ENCODE results near the gene SMAD5. TPM values are rescaled to one million over a fixed set of nuclear protein-coding genes. Genes with fewer than 3 reads are reported as not detected.

SMAD5 gene
- total RNA-seq, 2 donors from 2014 or later, result 51.9 to 64.1 TPM

GRCh38 chr5:136186796-136187195 is 54.2 kb downstream of the SMAD5 start:
- H3K36me3 ChIP-seq, result no peaks in the 10 kb centered on the region
- H3K9me3 ChIP-seq, result no peaks in the 10 kb centered on the region
- DNase-seq, result no peak
- no peak for TF ChIP-seq CTCF (IDR thresholded peaks at IDR 0.05)
- intact Hi-C loops (cut with DNase I), result no loop called here
- peak overlapping the region; percentile 76 for H3K27ac ChIP-seq
- H3K9ac ChIP-seq (ENCODE audit: low read depth in 2 of 2, low read length in 2 of 2), result peak overlapping the region in 1 of 2 donors; percentile 54
- peaks cover 11% of the 10 kb centered on the region for H3K4me1 ChIP-seq
- H3K4me3 ChIP-seq, result no peak overlapping the region
- peaks cover 7% of the 10 kb centered on the region for H3K27me3 ChIP-seq

GRCh38 chr5:136188859-136189258 is 56.2 kb downstream of the SMAD5 start:
- no peak overlapping the region for H3K9ac ChIP-seq (ENCODE audit: low read depth in 2 of 2, low read length in 2 of 2)
- H3K27me3 ChIP-seq, result peaks cover 17% of the 10 kb centered on the region
- peaks cover 11% of the 10 kb centered on the region for H3K4me1 ChIP-seq
- H3K9me3 ChIP-seq, result no peaks in the 10 kb centered on the region
- intact Hi-C loops (cut with DNase I), result no loop called here
- H3K36me3 ChIP-seq, result no peaks in the 10 kb centered on the region
- H3K27ac ChIP-seq, result no peak overlapping the region
- DNase-seq, result no peak
- H3K4me3 ChIP-seq, result no peak overlapping the region
- TF ChIP-seq CTCF (IDR thresholded peaks at IDR 0.05), result no peak

- Histone ChIP-seq H3K4me3 (no peak overlapping the region), H3K27ac (peak overlapping the region; percentile 74), H3K9me3 (no peaks in the 10 kb centered on the region), H3K9ac (ENCODE audit: low read depth in 2 of 2, low read length in 2 of 2) (peak overlapping the region in 1 of 2 donors; percentile 81), H3K4me1 (peaks cover 11% of the 10 kb centered on the region), H3K36me3 (no peaks in the 10 kb centered on the region), H3K27me3 (peaks cover 17% of the 10 kb centered on the region)
- DNase-seq, result peak; percentile 54
- TF ChIP-seq CTCF (IDR thresholded peaks at IDR 0.05), result no peak
- intact Hi-C loops (cut with DNase I), result no loop called here
These were observed 57.6 kb downstream of the SMAD5 start for GRCh38 chr5:136190091-136190720.

GRCh38 chr5:136190904-136191303 is 58.3 kb downstream of the SMAD5 start:
- H3K9ac ChIP-seq (ENCODE audit: low read depth in 2 of 2, low read length in 2 of 2), result peak overlapping the region in 1 of 2 donors; percentile 81
- peak overlapping the region; percentile 74 for H3K27ac ChIP-seq
- no peak for TF ChIP-seq CTCF (IDR thresholded peaks at IDR 0.05)
- no peaks in the 10 kb centered on the region for H3K9me3 ChIP-seq
- peaks cover 17% of the 10 kb centered on the region for H3K27me3 ChIP-seq
- intact Hi-C loops (cut with DNase I), result no loop called here
- no peak overlapping the region for H3K4me3 ChIP-seq
- no peak for DNase-seq
- peaks cover 11% of the 10 kb centered on the region for H3K4me1 ChIP-seq
- no peaks in the 10 kb centered on the region for H3K36me3 ChIP-seq

- Histone ChIP-seq H3K36me3 (no peaks in the 10 kb centered on the region), H3K27ac (peak overlapping the region; percentile 74), H3K9me3 (no peaks in the 10 kb centered on the region), H3K4me3 (peak overlapping the region; percentile 58), H3K27me3 (peaks cover 17% of the 10 kb centered on the region), H3K9ac (ENCODE audit: low read depth in 2 of 2, low read length in 2 of 2) (peak overlapping the region; percentile 62 to 81), H3K4me1 (peaks cover 11% of the 10 kb centered on the region)
- DNase-seq, result peak; percentile 64
- intact Hi-C loops (cut with DNase I), result no loop called here
- no peak for TF ChIP-seq CTCF (IDR thresholded peaks at IDR 0.05)
These were observed 58.8 kb downstream of the SMAD5 start for GRCh38 chr5:136191304-136192014.

Measured in colonic mucosa (tissue), 4 donors.